ENCODE data around the gene ATF4. TPM values are rescaled to one million over a fixed set of nuclear protein-coding genes. Genes with fewer than 3 reads are reported as not detected.

The ATF4 gene
- total and polyA plus RNA-seq, 2 of the 8 experiments (the other 6 are each of a cell fraction or from before 2014, with no cell fraction given) = 553 to 704 TPM

DNA sequence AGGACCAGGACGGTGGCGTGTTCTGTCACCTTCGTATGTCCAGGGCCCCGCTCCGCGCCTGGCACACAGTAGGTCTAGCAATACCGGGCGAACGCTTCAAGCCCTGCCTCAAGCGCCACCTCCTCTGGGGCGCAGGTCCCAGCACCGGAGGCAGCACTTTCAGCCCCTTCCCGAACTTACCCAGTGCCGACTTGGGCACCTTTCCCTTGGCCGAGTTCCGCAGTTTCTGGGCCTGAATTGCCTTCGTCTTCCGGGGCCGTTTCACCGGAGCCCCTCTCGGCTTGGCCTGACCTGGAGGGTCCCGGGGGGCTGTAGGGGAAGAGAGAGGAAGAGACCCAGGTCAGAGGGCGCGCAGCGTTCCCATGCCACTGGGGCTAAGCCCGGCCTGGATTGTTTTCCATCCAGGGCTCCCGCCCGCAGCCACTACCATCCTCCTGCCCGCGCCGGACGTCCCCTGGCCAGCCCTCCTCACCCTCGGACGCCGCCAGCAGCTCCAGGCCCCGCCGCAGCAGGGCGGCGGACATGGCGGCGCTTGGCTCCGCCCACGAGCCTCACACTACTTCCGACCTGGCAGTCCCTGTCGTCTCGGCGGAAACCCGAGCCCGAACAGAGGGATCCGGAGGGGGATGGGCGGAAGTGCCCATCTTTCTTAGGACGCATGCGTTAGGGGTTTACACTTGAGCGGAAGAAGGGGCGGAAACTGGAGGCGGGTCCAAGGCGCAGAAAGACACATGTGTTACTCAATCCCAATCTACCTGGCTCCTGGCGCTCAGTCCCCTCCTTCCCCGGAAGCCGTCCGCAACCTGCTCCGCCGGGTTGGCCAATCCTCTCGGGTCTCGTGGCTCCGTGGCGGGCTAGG, 12.1 kb downstream of the ATF4 start, which contains the start of gene RPS19BP1 (continued):
- TF ChIP-seq CTBP2 (IDR thresholded peaks at IDR 0.05; ENCODE audit: borderline replicate concordance, insufficient read depth, insufficient read length, low read length) (peak; percentile 44), TAF7 (optimal IDR thresholded peaks at IDR 0.05; ENCODE audit: borderline replicate concordance, low read depth, low read length) (no peak), SP4 (IDR thresholded peaks at IDR 0.05; ENCODE audit: low read length) (no peak; the same call in none of the 2 replicates), TAF1 (IDR thresholded peaks at IDR 0.05; ENCODE audit: low read depth, low read length) (peak; percentile 56; the same call in 1 of the 2 replicates), POU5F1 (IDR thresholded peaks at IDR 0.05; ENCODE audit: low read depth, low read length) (no peak), RBBP5 (IDR thresholded peaks at IDR 0.05; ENCODE audit: borderline replicate concordance, low read depth, low read length) (0 out of 2 replicates have a peak, but pooled peaks have one; percentile 41), KDM5A (IDR thresholded peaks at IDR 0.05; ENCODE audit: low read length) (no peak), SP1 (IDR thresholded peaks at IDR 0.05; ENCODE audit: low read depth, low read length) (peak; percentile 68; the same call in 1 of the 2 replicates), FOSL1 (IDR thresholded peaks at IDR 0.05; ENCODE audit: insufficient read depth, low read depth, low read length) (no peak), POLR2A (IDR thresholded peaks at IDR 0.05; ENCODE audit: control extremely low read depth in 1 of 2, low read depth in 2 of 2, low read length in 2 of 2) (peak in 1 of 2 experiments; percentile 77; a peak in 2 of 3 replicates), NRF1 (IDR thresholded peaks at IDR 0.05; ENCODE audit: low read depth, low read length) (peak; percentile 64), HDAC2 (IDR thresholded peaks at IDR 0.05; ENCODE audit: borderline replicate concordance in 1 of 2, low read depth in 2 of 2, low read length in 2 of 2) (no peak), KDM4A (IDR thresholded peaks at IDR 0.05; ENCODE audit: low read depth, low read length, severe bottlenecking) (peak; percentile 85), GABPA (IDR thresholded peaks at IDR 0.05; ENCODE audit: borderline replicate concordance, insufficient read depth, low read length) (peak; percentile 92), GTF2F1 (IDR thresholded peaks at IDR 0.05; ENCODE audit: borderline replicate concordance, low read depth, low read length) (peak; percentile 88; the same call in 1 of the 2 replicates), TEAD4 (IDR thresholded peaks at IDR 0.05; ENCODE audit: low read depth, low read length) (no peak), SIX5 (IDR thresholded peaks at IDR 0.05; ENCODE audit: low read depth, low read length) (no peak), POLR2AphosphoS5 (IDR thresholded peaks at IDR 0.05; ENCODE audit: low read depth, low read length) (peak; percentile 70)
- TF ChIP-seq, protein P1, sequence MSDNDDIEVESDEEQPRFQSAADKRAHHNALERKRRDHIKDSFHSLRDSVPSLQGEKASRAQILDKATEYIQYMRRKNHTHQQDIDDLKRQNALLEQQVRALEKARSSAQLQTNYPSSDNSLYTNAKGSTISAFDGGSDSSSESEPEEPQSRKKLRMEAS (IDR thresholded peaks at IDR 0.05) = peak; percentile 82
- TF ChIP-seq, protein P2, sequence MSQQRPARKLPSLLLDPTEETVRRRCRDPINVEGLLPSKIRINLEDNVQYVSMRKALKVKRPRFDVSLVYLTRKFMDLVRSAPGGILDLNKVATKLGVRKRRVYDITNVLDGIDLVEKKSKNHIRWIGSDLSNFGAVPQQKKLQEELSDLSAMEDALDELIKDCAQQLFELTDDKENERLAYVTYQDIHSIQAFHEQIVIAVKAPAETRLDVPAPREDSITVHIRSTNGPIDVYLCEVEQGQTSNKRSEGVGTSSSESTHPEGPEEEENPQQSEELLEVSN (IDR thresholded peaks at IDR 0.05) = 0 out of 2 replicates have a peak, but pooled peaks have one; percentile 20
- TF ChIP-seq, protein P3, sequence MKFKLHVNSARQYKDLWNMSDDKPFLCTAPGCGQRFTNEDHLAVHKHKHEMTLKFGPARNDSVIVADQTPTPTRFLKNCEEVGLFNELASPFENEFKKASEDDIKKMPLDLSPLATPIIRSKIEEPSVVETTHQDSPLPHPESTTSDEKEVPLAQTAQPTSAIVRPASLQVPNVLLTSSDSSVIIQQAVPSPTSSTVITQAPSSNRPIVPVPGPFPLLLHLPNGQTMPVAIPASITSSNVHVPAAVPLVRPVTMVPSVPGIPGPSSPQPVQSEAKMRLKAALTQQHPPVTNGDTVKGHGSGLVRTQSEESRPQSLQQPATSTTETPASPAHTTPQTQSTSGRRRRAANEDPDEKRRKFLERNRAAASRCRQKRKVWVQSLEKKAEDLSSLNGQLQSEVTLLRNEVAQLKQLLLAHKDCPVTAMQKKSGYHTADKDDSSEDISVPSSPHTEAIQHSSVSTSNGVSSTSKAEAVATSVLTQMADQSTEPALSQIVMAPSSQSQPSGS (IDR thresholded peaks at IDR 0.05; ENCODE audit: low read length) = no peak

Data from H1 (cell line).